ENCODE results near the gene RNASE8.

The RNASE8 gene

GRCh38 chr14:21069388-21070082 is 11.9 kb downstream of the RNASE8 start:
- peak overlapping the region; percentile 83 for H3K4me3 ChIP-seq (replicated peaks; ENCODE audit: low read depth, low read length)
- no peak for TF ChIP-seq CTCF (IDR thresholded peaks at IDR 0.05; ENCODE audit: low read length, missing control alignments)
- DNase-seq (ENCODE audit: low read depth): peak; percentile 43

GRCh38 chr14:21070083-21070609 is 12.5 kb downstream of the RNASE8 start, which contains the start of gene ARHGEF40:
TSS of gene ARHGEF40 (plus strand) at chr14:21070304. CDS start at chr14:21070397, 93 bp downstream.
- H3K4me3 ChIP-seq (replicated peaks; ENCODE audit: low read depth, low read length): peak within 1 kb of the TSS; percentile 83
- DNase-seq (ENCODE audit: low read depth): peak; percentile 41
- no peak for TF ChIP-seq CTCF (IDR thresholded peaks at IDR 0.05; ENCODE audit: low read length, missing control alignments)

GRCh38 chr14:21070610-21071224 is 13.1 kb downstream of the RNASE8 start:
- peak; percentile 51 for DNase-seq (ENCODE audit: low read depth)
- TF ChIP-seq CTCF (IDR thresholded peaks at IDR 0.05; ENCODE audit: low read length, missing control alignments): no peak
- peak overlapping the region; percentile 83 for H3K4me3 ChIP-seq (replicated peaks; ENCODE audit: low read depth, low read length)

GRCh38 chr14:21071225-21072030 is 13.8 kb downstream of the RNASE8 start:
- peak overlapping the region; percentile 83 for H3K4me3 ChIP-seq (replicated peaks; ENCODE audit: low read depth, low read length)
- peak; percentile 92 for DNase-seq (ENCODE audit: low read depth)
- TF ChIP-seq CTCF (IDR thresholded peaks at IDR 0.05; ENCODE audit: low read length, missing control alignments): no peak

- peak; percentile 76 for DNase-seq (ENCODE audit: low read depth)
- peak overlapping the region; percentile 83 for H3K4me3 ChIP-seq (replicated peaks; ENCODE audit: low read depth, low read length)
- peak; percentile 13 for TF ChIP-seq CTCF (IDR thresholded peaks at IDR 0.05; ENCODE audit: low read length, missing control alignments)
Observed at GRCh38 chr14:21072031-21072473, 14.4 kb downstream of the RNASE8 start.

GRCh38 chr14:21072781-21073339 is 15.2 kb downstream of the RNASE8 start:
- no peak for TF ChIP-seq CTCF (IDR thresholded peaks at IDR 0.05; ENCODE audit: low read length, missing control alignments)
- no peak overlapping the region for H3K4me3 ChIP-seq (replicated peaks; ENCODE audit: low read depth, low read length)
- no peak for DNase-seq (ENCODE audit: low read depth)
